HG02973 (cell line): ENCODE measurements around the gene VWF.

Source experiments
- ATAC-seq: cut with Tn5 transposase; IDR thresholded peaks from one replicate; pipeline ENCODE4 v1.9.1; 2021; ENCODE audit warnings: moderate library complexity; ENCODE audit not compliant: unreplicated experiment

VWF gene

GRCh38 chr12:6078398-6079096 is 45.9 kb downstream of the VWF start:
- ATAC-seq = no peak

- ATAC-seq = no peak
Observed at GRCh38 chr12:6077692-6078083, 46.8 kb downstream of the VWF start.

GRCh38 chr12:6076776-6077691 is 47.4 kb downstream of the VWF start:
- no peak for ATAC-seq

- no peak for ATAC-seq
Observed at GRCh38 chr12:6076346-6076745, 48.1 kb downstream of the VWF start.

- ATAC-seq = no peak
Observed at GRCh38 chr12:6074979-6075585, 49.4 kb downstream of the VWF start.

GRCh38 chr12:6074427-6074826 is 50.0 kb downstream of the VWF start:
- no peak for ATAC-seq

- ATAC-seq = no peak
Observed at GRCh38 chr12:6073426-6073825, 51.0 kb downstream of the VWF start.

GRCh38 chr12:6072302-6072752 is 52.1 kb downstream of the VWF start:
- ATAC-seq = no peak

GRCh38 chr12:6071589-6071988 is 52.9 kb downstream of the VWF start:
- no peak for ATAC-seq

- no peak for ATAC-seq
Observed at GRCh38 chr12:6070472-6071257, 53.8 kb downstream of the VWF start.

GRCh38 chr12:6069437-6070093 is 54.9 kb downstream of the VWF start:
- no peak for ATAC-seq

GRCh38 chr12:6068227-6068626 is 56.2 kb downstream of the VWF start:
- no peak for ATAC-seq

- no peak for ATAC-seq
Observed at GRCh38 chr12:6067152-6067916, 57.1 kb downstream of the VWF start.

- no peak for ATAC-seq
Observed at GRCh38 chr12:6066651-6067050, 57.8 kb downstream of the VWF start.

GRCh38 chr12:6065863-6066199 is 58.6 kb downstream of the VWF start:
- ATAC-seq = no peak

- ATAC-seq = no peak
Observed at GRCh38 chr12:6065131-6065862, 59.2 kb downstream of the VWF start.

- ATAC-seq = no peak
Observed at GRCh38 chr12:6062757-6063735, 61.4 kb downstream of the VWF start.

- ATAC-seq = no peak
Observed at GRCh38 chr12:6062395-6062756, 62.1 kb downstream of the VWF start.
